ENCODE data around the gene TBC1D22A.

The TBC1D22A gene

GRCh38 chr22:47043835-47044721 lies 281.6 kb downstream of the TBC1D22A start:
- TF ChIP-seq, protein P1, sequence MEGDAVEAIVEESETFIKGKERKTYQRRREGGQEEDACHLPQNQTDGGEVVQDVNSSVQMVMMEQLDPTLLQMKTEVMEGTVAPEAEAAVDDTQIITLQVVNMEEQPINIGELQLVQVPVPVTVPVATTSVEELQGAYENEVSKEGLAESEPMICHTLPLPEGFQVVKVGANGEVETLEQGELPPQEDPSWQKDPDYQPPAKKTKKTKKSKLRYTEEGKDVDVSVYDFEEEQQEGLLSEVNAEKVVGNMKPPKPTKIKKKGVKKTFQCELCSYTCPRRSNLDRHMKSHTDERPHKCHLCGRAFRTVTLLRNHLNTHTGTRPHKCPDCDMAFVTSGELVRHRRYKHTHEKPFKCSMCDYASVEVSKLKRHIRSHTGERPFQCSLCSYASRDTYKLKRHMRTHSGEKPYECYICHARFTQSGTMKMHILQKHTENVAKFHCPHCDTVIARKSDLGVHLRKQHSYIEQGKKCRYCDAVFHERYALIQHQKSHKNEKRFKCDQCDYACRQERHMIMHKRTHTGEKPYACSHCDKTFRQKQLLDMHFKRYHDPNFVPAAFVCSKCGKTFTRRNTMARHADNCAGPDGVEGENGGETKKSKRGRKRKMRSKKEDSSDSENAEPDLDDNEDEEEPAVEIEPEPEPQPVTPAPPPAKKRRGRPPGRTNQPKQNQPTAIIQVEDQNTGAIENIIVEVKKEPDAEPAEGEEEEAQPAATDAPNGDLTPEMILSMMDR (IDR thresholded peaks at IDR 0.05; ENCODE audit: control insufficient read depth, extremely low read depth, insufficient read depth) = no peak
- H3K4me3 ChIP-seq (ENCODE audit: low read depth, low read length) = no peak overlapping the region
- no peak for DNase-seq (ENCODE audit: low read depth)

- no peak for DNase-seq (ENCODE audit: low read depth)
Observed at GRCh38 chr22:47044722-47045535, 282.5 kb downstream of the TBC1D22A start.

GRCh38 chr22:47045691-47046410 lies 283.4 kb downstream of the TBC1D22A start:
- H3K4me3 ChIP-seq (ENCODE audit: low read depth, low read length) = no peak overlapping the region
- no peak for DNase-seq (ENCODE audit: low read depth)
- TF ChIP-seq, protein P1 (IDR thresholded peaks at IDR 0.05; ENCODE audit: control insufficient read depth, extremely low read depth, insufficient read depth) = no peak

More at GRCh38 chr22:47044722-47045535, 282.5 kb downstream of the TBC1D22A start:
- H3K4me3 ChIP-seq (ENCODE audit: low read depth, low read length) = no peak overlapping the region
- TF ChIP-seq, protein P1 (IDR thresholded peaks at IDR 0.05; ENCODE audit: control insufficient read depth, extremely low read depth, insufficient read depth) = no peak

DNA sequence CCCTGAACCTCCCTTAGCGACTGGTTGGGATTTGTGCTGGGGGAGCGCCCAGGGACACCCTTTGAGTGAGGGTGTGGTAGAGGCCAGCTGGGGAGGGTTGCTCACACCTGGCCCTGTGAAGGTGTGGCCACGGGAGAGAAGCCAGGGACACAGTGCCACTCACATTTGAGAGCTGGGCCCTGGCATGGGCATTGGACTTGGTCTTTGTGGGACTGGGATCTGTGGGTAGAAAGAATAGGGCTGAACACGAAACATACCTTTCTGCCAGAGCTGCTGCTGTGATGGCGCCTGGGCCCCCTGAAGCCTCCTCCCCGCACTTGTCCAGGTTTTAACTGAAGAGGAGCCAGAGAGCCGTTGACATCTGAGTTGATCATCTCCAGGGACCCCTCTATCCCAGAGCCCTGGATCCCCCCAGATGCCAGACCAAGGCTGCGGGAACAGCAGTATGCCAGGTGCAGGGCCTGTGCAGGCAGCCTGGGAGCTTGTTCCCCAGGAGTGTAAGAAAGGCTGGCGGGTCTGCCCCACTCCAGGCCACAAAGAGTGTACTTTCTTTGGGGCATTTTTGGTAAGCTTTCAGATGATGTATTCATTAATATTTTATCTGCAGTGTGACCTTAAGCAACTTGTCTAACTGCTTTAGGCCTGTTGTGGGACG lies 284.1 kb downstream of the TBC1D22A start:
- no peak for DNase-seq (ENCODE audit: low read depth)
- TF ChIP-seq, protein P1 (IDR thresholded peaks at IDR 0.05; ENCODE audit: control insufficient read depth, extremely low read depth, insufficient read depth) = no peak
- no peak overlapping the region for H3K4me3 ChIP-seq (ENCODE audit: low read depth, low read length)

DNA sequence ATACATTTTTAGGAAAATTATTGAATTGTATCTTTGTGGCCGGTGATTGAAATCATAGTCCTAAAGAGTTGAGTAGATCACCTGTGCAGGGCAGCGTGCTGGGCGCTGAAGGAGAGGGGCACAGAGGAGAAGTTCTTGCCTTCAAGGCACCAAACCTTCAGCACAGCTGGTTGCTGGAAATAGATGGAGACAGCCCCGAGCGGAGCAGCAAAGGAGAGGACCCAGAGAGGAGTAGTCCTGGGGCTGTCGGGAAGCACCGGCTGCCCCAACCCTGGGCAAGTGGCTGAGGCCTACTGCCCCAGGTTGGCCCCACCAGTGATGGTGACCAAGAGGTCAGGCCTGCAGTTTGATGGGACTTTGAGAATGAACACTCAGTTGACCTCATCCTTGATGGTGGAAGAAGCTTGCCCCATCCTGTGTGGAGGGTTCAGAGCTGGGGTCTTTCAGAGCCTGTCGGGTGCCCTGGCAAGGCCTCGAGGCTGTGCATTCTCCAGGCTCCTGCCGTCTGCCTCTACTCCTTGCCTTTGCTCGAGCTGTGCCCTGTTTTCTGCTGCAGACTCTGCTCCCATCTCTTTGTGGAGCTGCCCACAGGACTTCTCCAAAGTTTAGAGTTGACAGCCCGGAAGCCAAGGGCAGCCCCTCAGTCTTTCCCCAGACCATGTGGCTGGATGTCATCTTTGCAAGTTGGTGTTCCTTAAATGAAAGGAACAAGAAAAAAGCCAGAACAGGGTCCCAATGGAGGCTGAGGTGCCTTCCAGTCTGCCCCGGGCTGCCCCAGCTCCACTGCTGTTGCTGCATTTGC lies 285.1 kb downstream of the TBC1D22A start:
- H3K4me3 ChIP-seq (ENCODE audit: low read depth, low read length) = no peak overlapping the region
- DNase-seq (ENCODE audit: low read depth) = no peak
- TF ChIP-seq, protein P1 (IDR thresholded peaks at IDR 0.05; ENCODE audit: control insufficient read depth, extremely low read depth, insufficient read depth) = no peak
